ENCODE data around the gene ATP5F1B. TPM values are rescaled to one million over a fixed set of nuclear protein-coding genes. Genes with fewer than 3 reads are reported as not detected.
A peak's percentile ranks its signal among the peaks of the same experiment; 100 is the strongest.

ATP5F1B gene
- total and polyA plus RNA-seq, 9 of the 15 experiments (the other 6 are each of a cell fraction or from before 2014, with no cell fraction given): 908 to 3,125 (median 1,482) TPM

- 0 out of 2 replicates have a peak, but pooled peaks have one; percentile 21 for TF ChIP-seq TEAD4 (IDR thresholded peaks at IDR 0.05; ENCODE audit: low read length)
- TF ChIP-seq TEAD4 (CRISPR knock-in tag; IDR thresholded peaks at IDR 0.05; ENCODE audit: borderline replicate concordance): no peak
- TF ChIP-seq FOXK1 (CRISPR knock-in tag; IDR thresholded peaks at IDR 0.05; ENCODE audit: borderline replicate concordance): peak; percentile 83; the same call in 1 of the 2 replicates
- TF ChIP-seq ZFP30 (CRISPR knock-in tag; IDR thresholded peaks at IDR 0.05; ENCODE audit: borderline replicate concordance): no peak
- TF ChIP-seq CREB3L1 (IDR thresholded peaks at IDR 0.05; ENCODE audit: borderline replicate concordance, low read depth): peak; percentile 81
- TF ChIP-seq ZNF551 (CRISPR knock-in tag; IDR thresholded peaks at IDR 0.05): no peak
- TF ChIP-seq ETS1 (conservative IDR thresholded peaks at IDR 0.05; ENCODE audit: control insufficient read depth, low read depth, low read length): no peak; the same call in 1 of the 2 replicates
- TF ChIP-seq NFRKB (IDR thresholded peaks at IDR 0.05; ENCODE audit: low read depth): peak; percentile 91
- peak; percentile 93 for TF ChIP-seq NFYB (IDR thresholded peaks at IDR 0.05; ENCODE audit: extremely low read depth, insufficient read length)
- TF ChIP-seq ELF1 (tag; IDR thresholded peaks at IDR 0.05): peak; percentile 52; the same call in 1 of the 2 replicates
- peak; percentile 78 for TF ChIP-seq GABPB1 (CRISPR knock-in tag; IDR thresholded peaks at IDR 0.05)
- no peak for TF ChIP-seq TEAD2 (tag; IDR thresholded peaks at IDR 0.05)
- peak in 1 of 2 experiments; percentile 13 for TF ChIP-seq AFF1 (IDR thresholded peaks at IDR 0.05; ENCODE audit: low read depth in 1 of 2, partially characterized antibody in 2 of 2)
- peak; percentile 24; the same call in 1 of the 2 replicates for TF ChIP-seq ZNF143 (CRISPR knock-in tag; IDR thresholded peaks at IDR 0.05)
- 0 out of 2 replicates have a peak, but pooled peaks have one; percentile 55 for TF ChIP-seq MXI1 (IDR thresholded peaks at IDR 0.05; ENCODE audit: low read depth, low read length)
- TF ChIP-seq TSC22D4 (tag; IDR thresholded peaks at IDR 0.05): no peak
- TF ChIP-seq CTCFL (IDR thresholded peaks at IDR 0.05; ENCODE audit: borderline replicate concordance, insufficient read depth, low read depth, low read length, poor library complexity, severe bottlenecking): no peak
- TF ChIP-seq GTF2E2 (tag; IDR thresholded peaks at IDR 0.05): peak; percentile 95
Observed at GRCh38 chr12:56645717-56646446, at the start of gene ATP5F1B (continued).
